NCI-H774 (cell line): ENCODE results near the gene RNF215.

Experiments used
- DNase-seq: peaks from one replicate; lab custom pipeline; 2025; lab: John Stamatoyannopoulos, UW

Gene RNF215

GRCh38 chr22:30386960-30387827 is at the start of gene RNF215:
RNF215 (minus strand) TSS chr22:30387411; CDS start chr22:30387313, 98 bp downstream.
- peak; percentile 44 for DNase-seq

GRCh38 chr22:30436196-30436595 is 49.0 kb upstream of the RNF215 start:
- DNase-seq = no peak

- no peak for DNase-seq
These were observed 48.5 kb upstream of the RNF215 start for GRCh38 chr22:30435674-30436126.

- no peak for DNase-seq
These were observed 47.6 kb upstream of the RNF215 start for GRCh38 chr22:30434843-30435242.

- DNase-seq = no peak
These were observed 46.6 kb upstream of the RNF215 start for GRCh38 chr22:30433773-30434172.

- DNase-seq = no peak
These were observed 46.0 kb upstream of the RNF215 start for GRCh38 chr22:30433227-30433626.

- DNase-seq = no peak
These were observed 45.3 kb upstream of the RNF215 start for GRCh38 chr22:30432520-30432919.

- DNase-seq = no peak
These were observed 44.9 kb upstream of the RNF215 start for GRCh38 chr22:30432096-30432495.

GRCh38 chr22:30430933-30431332 is 43.7 kb upstream of the RNF215 start:
- DNase-seq = no peak

- no peak for DNase-seq
These were observed 42.7 kb upstream of the RNF215 start for GRCh38 chr22:30429887-30430286.

GRCh38 chr22:30427871-30428270 is 40.7 kb upstream of the RNF215 start:
- DNase-seq = no peak

GRCh38 chr22:30426388-30427353 is 39.5 kb upstream of the RNF215 start:
- DNase-seq = peak; percentile 34

GRCh38 chr22:30425616-30426387 is 38.6 kb upstream of the RNF215 start, which contains the start of gene MTFP1:
MTFP1 (plus strand) TSS chr22:30425768; CDS start chr22:30425880, 112 bp downstream.
- DNase-seq = no peak

- DNase-seq = no peak
These were observed 38.1 kb upstream of the RNF215 start for GRCh38 chr22:30425327-30425615.

GRCh38 chr22:30424534-30425326 is 37.5 kb upstream of the RNF215 start:
- peak; percentile 1 for DNase-seq

- peak; percentile 95 for DNase-seq
These were observed 36.8 kb upstream of the RNF215 start for GRCh38 chr22:30423959-30424533.

- no peak for DNase-seq
These were observed 36.2 kb upstream of the RNF215 start for GRCh38 chr22:30423301-30423958.

GRCh38 chr22:30422481-30423300 is 35.5 kb upstream of the RNF215 start:
- no peak for DNase-seq
